HCEC 1CT (cell line): Measurements from ENCODE around the gene EPHB1.

Source experiments
- DNase-seq: peaks from one replicate; pipeline ENCODE4 v3.0.0-alpha.2; 2017

EPHB1 gene

DNA sequence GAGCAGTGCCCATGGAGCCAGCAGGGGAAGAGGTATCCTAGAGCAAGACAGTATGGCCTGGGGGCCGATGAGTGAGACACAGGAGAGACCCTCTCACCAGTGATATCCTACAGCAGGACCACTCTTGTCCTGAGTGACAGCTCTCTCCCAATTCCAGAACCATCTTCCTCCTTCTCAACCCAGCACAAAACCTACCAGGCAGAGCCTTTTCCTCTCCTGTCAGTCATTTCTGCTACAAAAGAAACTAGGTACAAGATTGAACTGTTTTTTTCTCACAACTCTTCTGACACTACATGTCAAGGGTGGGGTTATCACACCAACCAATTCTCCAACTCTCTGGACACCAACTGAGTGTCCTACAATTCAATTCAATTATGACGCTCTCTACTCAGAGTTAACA, 506.6 kb downstream of the EPHB1 start:
- DNase-seq: no peak

DNA sequence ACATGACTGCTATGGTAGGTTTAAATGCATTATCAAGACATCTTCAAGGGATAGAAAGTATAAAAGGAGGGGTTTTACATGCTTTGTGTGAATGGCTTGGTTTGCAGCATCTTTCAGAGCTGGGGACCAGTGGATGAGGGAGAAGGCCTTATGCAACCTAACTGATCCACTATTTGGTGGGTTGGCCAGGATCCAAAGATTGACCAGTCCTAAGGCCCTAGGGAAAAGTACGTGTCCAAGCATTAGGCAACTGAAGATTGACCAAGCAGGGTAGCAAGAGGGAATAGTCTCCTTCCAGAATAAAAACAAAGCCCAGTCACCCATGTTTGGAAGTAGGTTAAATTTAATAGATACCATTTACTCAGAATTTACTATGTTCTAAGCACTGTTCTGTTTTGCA, 509.3 kb downstream of the EPHB1 start:
- no peak for DNase-seq
